Testis (tissue), 2 donors: Measurements from ENCODE around the gene SLC39A12.

ENCODE experiments used
- CTCF ChIP-seq, 3 experiments: fragments of 450-650 bp in 2 of 3; fragments of 200-600 bp in 1 of 3; sonication (generic) in 1 of 3; IDR thresholded peaks; one replicate each; pipeline ENCODE4 v1.5.1; 2016 to 2019; ENCODE audit warnings: antibody characterized with exemption in 3 of 3, mild to moderate bottlenecking in 2 of 3, moderate library complexity in 1 of 3
- POLR2A ChIP-seq: fragments of 450-650 bp; IDR thresholded peaks from one replicate; pipeline ENCODE4 v1.6.1; 2017; ENCODE audit warnings: antibody characterized with exemption, mild to moderate bottlenecking, moderate library complexity

DNA sequence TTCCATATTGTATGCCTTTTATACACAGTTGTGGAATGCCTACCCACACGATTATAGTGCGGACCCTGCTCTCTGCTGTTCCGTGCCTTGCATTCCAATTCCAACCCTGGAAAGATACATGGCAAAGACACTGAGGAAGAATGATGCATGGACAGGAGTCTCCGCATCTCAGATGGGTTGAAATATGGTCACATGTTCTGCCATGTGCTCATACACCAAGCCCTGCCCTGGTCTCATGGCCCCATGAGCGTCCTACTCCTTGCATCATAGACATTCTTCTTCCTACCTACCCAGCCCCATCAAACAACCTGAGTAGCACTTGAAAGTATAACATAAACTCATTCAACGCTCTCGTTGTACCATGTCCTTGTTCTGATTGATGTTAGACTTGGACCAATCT, 6.3 kb downstream of the SLC39A12 start:
- TF ChIP-seq CTCF (IDR thresholded peaks at IDR 0.05): no peak
- TF ChIP-seq POLR2A: no peak
